Measurements from ENCODE around the gene LAMB1. TPM values are rescaled to one million over a fixed set of nuclear protein-coding genes. Genes with fewer than 3 reads are reported as not detected.

LAMB1 gene
- total RNA-seq, 1 experiment from 2014 or later: 431 TPM

DNA sequence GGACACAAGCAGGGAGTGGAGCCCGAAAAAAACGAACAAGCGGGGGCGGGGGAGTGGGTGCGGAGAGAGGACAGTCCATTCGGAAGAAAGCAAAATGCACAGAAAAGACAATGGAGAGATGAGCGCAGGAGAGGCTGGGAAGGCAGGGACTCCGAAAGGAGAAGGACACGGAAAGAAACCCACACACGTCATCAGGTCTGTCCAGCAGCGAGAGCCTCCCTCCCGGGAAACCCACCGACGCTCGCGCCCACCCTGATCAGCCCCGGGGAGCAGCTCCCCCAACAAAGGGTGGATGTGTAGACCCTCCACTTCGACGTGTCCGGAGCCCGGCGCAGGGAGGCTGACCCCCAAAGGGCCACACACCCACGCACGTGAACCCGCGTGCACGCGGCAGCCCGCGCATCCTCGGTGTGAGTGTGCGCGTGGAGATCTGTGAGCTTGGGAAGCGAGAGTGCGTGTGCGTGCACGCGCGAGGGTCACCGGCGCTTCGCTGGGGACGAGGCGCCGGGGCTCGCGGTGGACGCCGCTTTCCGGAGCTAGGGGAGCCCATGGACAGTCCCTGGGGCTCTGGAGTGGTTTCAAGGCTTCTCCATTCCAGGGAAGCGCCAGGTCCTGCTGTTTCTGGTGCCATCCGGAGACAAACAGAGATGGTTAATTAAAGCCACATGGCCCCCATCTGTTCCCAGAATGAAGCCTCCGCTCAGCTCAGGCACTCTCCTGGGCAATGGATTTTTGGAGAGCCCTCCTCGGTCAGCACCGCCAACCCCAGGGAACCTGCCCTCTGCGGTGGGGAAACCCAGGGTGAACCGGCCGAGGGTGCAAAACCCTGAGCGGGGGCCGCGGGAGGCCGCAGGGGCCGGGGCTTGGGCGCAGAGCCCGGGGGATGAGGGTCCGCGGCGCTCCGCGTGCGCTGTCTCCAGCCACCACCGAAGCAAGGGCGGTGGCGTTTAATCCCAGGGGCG lies 916 bp downstream of the LAMB1 start:
- no peak for DNase-seq
- Histone ChIP-seq H3K9me3 (no peaks in the 10 kb centered on the region), H3K4me3 (ENCODE audit: low read depth, low read length) (peak overlapping the region; percentile 94), H3K27me3 (replicated peaks; ENCODE audit: control insufficient read depth, insufficient read depth, low read length) (no peaks in the 10 kb centered on the region), H3K4me1 (peaks cover 70% of the 10 kb centered on the region), H3K36me3 (ENCODE audit: control insufficient read depth, insufficient read depth, low read length) (peaks cover 2% of the 10 kb centered on the region; the same call in 1 of the 2 replicates)
- H3K4me3 Mint-ChIP-seq (ENCODE audit: unreplicated experiment): peak overlapping the region; percentile 79
- peak overlapping the region; percentile 83 for H3K27ac Mint-ChIP-seq (ENCODE audit: unreplicated experiment)
- CTCF ChIA-PET: interaction anchor here (1.0 to 2.7 kb wide), 3 partner anchors 15 to 144 kb away, joined by 3 to 11 read pairs (median 3); no protein-coding TSS in a partner anchor
- POLR2A ChIA-PET: interaction anchor here (1.1 to 1.9 kb wide), 3 partner anchors 10 to 42 kb away, joined by 3 to 7 read pairs (median 5); no protein-coding TSS in a partner anchor
- H3K27me3 Mint-ChIP-seq (ENCODE audit: insufficient read depth, unreplicated experiment): no peaks in the 10 kb centered on the region
- no peaks in the 10 kb centered on the region for H3K9me3 Mint-ChIP-seq (ENCODE audit: unreplicated experiment)
- H3K36me3 Mint-ChIP-seq (ENCODE audit: insufficient read depth, unreplicated experiment): peaks cover 68% of the 10 kb centered on the region
- TF ChIP-seq, protein P1, sequence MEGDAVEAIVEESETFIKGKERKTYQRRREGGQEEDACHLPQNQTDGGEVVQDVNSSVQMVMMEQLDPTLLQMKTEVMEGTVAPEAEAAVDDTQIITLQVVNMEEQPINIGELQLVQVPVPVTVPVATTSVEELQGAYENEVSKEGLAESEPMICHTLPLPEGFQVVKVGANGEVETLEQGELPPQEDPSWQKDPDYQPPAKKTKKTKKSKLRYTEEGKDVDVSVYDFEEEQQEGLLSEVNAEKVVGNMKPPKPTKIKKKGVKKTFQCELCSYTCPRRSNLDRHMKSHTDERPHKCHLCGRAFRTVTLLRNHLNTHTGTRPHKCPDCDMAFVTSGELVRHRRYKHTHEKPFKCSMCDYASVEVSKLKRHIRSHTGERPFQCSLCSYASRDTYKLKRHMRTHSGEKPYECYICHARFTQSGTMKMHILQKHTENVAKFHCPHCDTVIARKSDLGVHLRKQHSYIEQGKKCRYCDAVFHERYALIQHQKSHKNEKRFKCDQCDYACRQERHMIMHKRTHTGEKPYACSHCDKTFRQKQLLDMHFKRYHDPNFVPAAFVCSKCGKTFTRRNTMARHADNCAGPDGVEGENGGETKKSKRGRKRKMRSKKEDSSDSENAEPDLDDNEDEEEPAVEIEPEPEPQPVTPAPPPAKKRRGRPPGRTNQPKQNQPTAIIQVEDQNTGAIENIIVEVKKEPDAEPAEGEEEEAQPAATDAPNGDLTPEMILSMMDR (IDR thresholded peaks at IDR 0.05; ENCODE audit: insufficient read depth in 1 of 2, low read depth in 1 of 2, low read length in 1 of 2, severe bottlenecking in 1 of 2, unreplicated experiment in 1 of 2): no peak
- peaks cover 30% of the 10 kb centered on the region for H3K4me1 Mint-ChIP-seq (ENCODE audit: low read depth, unreplicated experiment)
- BruUV-seq (replicated peaks): no TSS peak
- intact Hi-C loops (cut with micrococcal nuclease; ENCODE audit: unreplicated experiment): loop anchor here (2.0 to 10.0 kb wide), 5 partner anchors 15 to 353 kb away; no protein-coding TSS in a partner anchor

DNA sequence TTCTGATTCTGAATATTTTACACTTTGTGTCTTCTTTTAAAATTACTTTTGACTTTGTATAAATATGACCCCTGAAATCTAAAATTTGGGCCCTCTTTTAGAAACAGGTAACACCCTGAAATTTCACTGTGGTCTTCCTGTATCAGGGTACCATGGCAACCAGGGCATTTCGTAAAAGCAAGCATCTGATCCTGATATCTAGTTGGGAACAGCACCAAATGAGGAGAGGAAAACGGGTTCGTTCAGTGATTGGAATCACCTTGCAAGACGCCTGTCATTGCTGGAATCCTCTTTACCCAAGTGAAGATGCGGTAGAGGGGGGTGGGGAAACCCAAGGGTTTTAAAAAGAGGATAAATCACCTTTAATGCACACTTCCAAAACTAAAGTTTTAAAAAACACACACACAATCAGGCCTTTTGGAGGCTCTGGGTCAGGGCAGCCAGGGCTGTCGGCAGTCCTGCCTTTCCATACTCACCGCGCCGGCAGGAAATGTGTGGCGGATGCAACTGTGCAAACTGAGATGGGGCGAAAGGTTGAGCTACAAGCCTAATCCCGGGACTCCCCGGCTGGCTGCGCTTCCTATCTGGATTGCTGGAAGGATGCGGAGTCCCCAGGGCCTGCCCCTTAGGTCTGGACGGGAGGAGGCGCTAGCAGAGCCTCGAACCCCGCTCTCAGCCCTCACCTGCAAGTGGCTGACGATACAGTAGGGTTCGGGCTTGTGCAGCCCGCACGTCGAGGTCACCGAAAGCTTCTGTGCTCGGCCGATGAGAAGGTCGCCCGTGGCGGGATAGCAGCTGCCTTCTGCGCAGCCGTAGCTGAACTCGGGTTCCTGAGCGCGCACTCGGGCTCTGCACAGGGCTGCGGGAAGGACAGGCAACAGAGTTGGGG lies 1.8 kb downstream of the LAMB1 start:
- peak overlapping the region; percentile 94 for H3K4me3 ChIP-seq (ENCODE audit: low read depth, low read length)
- H3K27ac Mint-ChIP-seq (ENCODE audit: unreplicated experiment): peak overlapping the region; percentile 83
- no peaks in the 10 kb centered on the region for H3K27me3 ChIP-seq (replicated peaks; ENCODE audit: control insufficient read depth, insufficient read depth, low read length)
- ChIA-PET POLR2A (interaction anchor here (1.9 kb wide), 1 partner anchor 14 kb away, joined by 5 read pairs; no protein-coding TSS in a partner anchor), CTCF (interaction anchor here (2.7 kb wide), 1 partner anchor 16 kb away, joined by 11 read pairs; no protein-coding TSS in a partner anchor)
- peaks cover 4% of the 10 kb centered on the region for H3K36me3 ChIP-seq (ENCODE audit: control insufficient read depth, insufficient read depth, low read length)
- no TSS peak for BruUV-seq (replicated peaks)
- no peaks in the 10 kb centered on the region for H3K27me3 Mint-ChIP-seq (ENCODE audit: insufficient read depth, unreplicated experiment)
- no peaks in the 10 kb centered on the region for H3K9me3 ChIP-seq
- peak overlapping the region; percentile 79 for H3K4me3 Mint-ChIP-seq (ENCODE audit: unreplicated experiment)
- intact Hi-C loops (cut with micrococcal nuclease; ENCODE audit: unreplicated experiment): loop anchor here (5.0 to 10.0 kb wide), 3 partner anchors 49 to 354 kb away; no protein-coding TSS in a partner anchor
- H3K36me3 Mint-ChIP-seq (ENCODE audit: insufficient read depth, unreplicated experiment): peaks cover 75% of the 10 kb centered on the region
- H3K9me3 Mint-ChIP-seq (ENCODE audit: unreplicated experiment): no peaks in the 10 kb centered on the region
- TF ChIP-seq, protein P1 (IDR thresholded peaks at IDR 0.05; ENCODE audit: insufficient read depth in 1 of 2, low read depth in 1 of 2, low read length in 1 of 2, severe bottlenecking in 1 of 2, unreplicated experiment in 1 of 2): peak in 1 of 2 experiments; percentile 18
- peaks cover 70% of the 10 kb centered on the region for H3K4me1 ChIP-seq
- H3K4me1 Mint-ChIP-seq (ENCODE audit: low read depth, unreplicated experiment): peaks cover 30% of the 10 kb centered on the region
- peak; percentile 55 to 61 for DNase-seq

Measured in Caco-2 (cell line).